CD4-positive, alpha-beta T cell (primary cell): ENCODE data around the gene TMEM132D. TPM values are rescaled to one million over a fixed set of nuclear protein-coding genes. Genes with fewer than 3 reads are reported as not detected.

ENCODE experiments used
- ATAC-seq: fragments of 200-7000 bp; cut with Tn5 transposase; one replicate; pipeline ENCODE4 v1.10.0; 2022; ENCODE audit warnings: mild to moderate bottlenecking; ENCODE audit not compliant: poor library complexity
- CTCF ChIA-PET: fragments of 350-600 bp; sonication (Branson Sonifier 250); formaldehyde crosslinking; loops from one replicate; lab custom pipeline; 2021; ENCODE audit warnings: antibody characterized with exemption, inconsistent platforms; lab: Charles Lee
- POLR2A ChIA-PET: fragments of 350-600 bp; sonication (Branson Sonifier 250); formaldehyde crosslinking; loops from one replicate; lab custom pipeline; 2021; ENCODE audit warnings: antibody characterized with exemption, inconsistent platforms; lab: Charles Lee
- DNase-seq, 14 experiments: peaks; one replicate each; pipeline ENCODE4 v3.0.0-alpha.2; 2013 to 2020; ENCODE audit warnings: mixed read lengths in 2 of 14
- H3K27ac ChIP-seq, 2 donors: one replicate each; pipeline versions ENCODE4 v1.5.1 to v1.7.0; 2013; ENCODE audit warnings: low read length in 2 of 2, low read depth in 1 of 2, mild to moderate bottlenecking in 1 of 2
- H3K27me3 ChIP-seq, 2 experiments: 1 replicate in 1 of 2; 2 replicates in 1 of 2; pipeline versions ENCODE4 v1.6.1 to v1.7.0; 2013; ENCODE audit warnings: low read length in 2 of 2, control low read depth in 1 of 2, mild to moderate bottlenecking in 1 of 2, moderate library complexity in 1 of 2; ENCODE audit not compliant: insufficient read depth in 2 of 2, control insufficient read depth in 1 of 2
- H3K36me3 ChIP-seq: one replicate; pipeline ENCODE4 v1.6.1; 2013; ENCODE audit warnings: low read length, control low read depth; ENCODE audit not compliant: insufficient read depth
- H3K4me1 ChIP-seq: one replicate; pipeline ENCODE4 v1.6.1; 2013; ENCODE audit warnings: low read length, control low read depth; ENCODE audit not compliant: insufficient read depth
- H3K4me3 ChIP-seq: one replicate; pipeline ENCODE4 v1.5.1; 2013; ENCODE audit warnings: mild to moderate bottlenecking, low read length, moderate library complexity
- H3K9me3 ChIP-seq, 2 experiments: 1 replicate in 1 of 2; 2 replicates in 1 of 2; pipeline versions ENCODE4 v1.6.1 to v1.7.0; 2013; ENCODE audit warnings: low read length in 2 of 2, mild to moderate bottlenecking in 2 of 2, control low read depth in 1 of 2, moderate library complexity in 1 of 2; ENCODE audit not compliant: control insufficient read depth in 1 of 2, insufficient read depth in 1 of 2
- H3K27ac Mint-ChIP-seq: one replicate; pipeline ENCODE4 v1.8.0; 2020; ENCODE audit warnings: mixed read lengths
- H3K27me3 Mint-ChIP-seq: one replicate; pipeline ENCODE4 v1.8.0; 2021; ENCODE audit warnings: mixed read lengths
- H3K36me3 Mint-ChIP-seq: one replicate; pipeline ENCODE4 v1.8.0; 2021; ENCODE audit warnings: low read depth, mixed read lengths
- H3K4me1 Mint-ChIP-seq: one replicate; pipeline ENCODE4 v1.8.0; 2021; ENCODE audit warnings: low read depth, mixed read lengths
- H3K4me3 Mint-ChIP-seq: one replicate; pipeline ENCODE4 v1.8.0; 2020; ENCODE audit warnings: mild to moderate bottlenecking, mixed read lengths
- H3K9me3 Mint-ChIP-seq: one replicate; pipeline ENCODE4 v1.8.0; 2020; ENCODE audit warnings: mixed read lengths
- intact Hi-C, 2 experiments: fragments of 100-400 bp; cut with DNase I in 1 of 2; cut with micrococcal nuclease in 1 of 2; formaldehyde crosslinking; loops; one replicate each; pipeline versions ENCODE4 v1.15.1 to v1.9.0; 2023 to 2025; cut with DNase I, micrococcal nuclease
- total RNA-seq, 174 experiments: library from RNA in 2 of 174; stranded (reverse) in 2 of 174; gene quantifications; one replicate each; pipeline ENCODE4 v1.2.3 and lab custom pipeline; 2021 to 2026
- TF ChIP-seq, protein P1 (sequence below): fragments of 200-600 bp; IDR thresholded peaks from one replicate; pipeline ENCODE4 v1.8.0; 2022; ENCODE audit warnings: antibody characterized with exemption, mild to moderate bottlenecking

The TMEM132D gene
- total RNA-seq, 2 experiments from 2014 or later: not detected

DNA sequence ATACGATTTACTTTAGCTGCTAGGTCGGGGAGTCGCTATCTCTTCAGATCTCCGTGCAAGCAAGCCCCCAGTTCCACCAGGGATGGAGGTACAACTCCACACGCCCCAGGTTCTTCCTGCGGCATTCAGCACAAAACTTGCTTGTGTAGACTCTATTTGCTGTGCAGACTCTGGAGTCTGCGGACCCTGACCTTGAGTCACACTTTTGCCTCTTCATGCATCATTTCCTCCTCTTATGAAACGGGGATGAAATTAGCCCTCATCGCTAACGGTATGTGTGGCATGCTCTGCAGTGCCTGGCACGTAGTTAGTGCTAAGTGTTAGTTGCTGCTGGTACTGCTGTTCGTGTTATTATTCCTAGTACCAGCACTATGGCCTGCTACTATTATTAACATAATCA, 84.4 kb downstream of the TMEM132D start:
- Mint-ChIP-seq H3K27me3 (no peaks in the 10 kb centered on the region), H3K27ac (no peak overlapping the region), H3K9me3 (no peaks in the 10 kb centered on the region), H3K4me1 (no peaks in the 10 kb centered on the region), H3K36me3 (no peaks in the 10 kb centered on the region), H3K4me3 (no peak overlapping the region)
- H3K9me3 ChIP-seq: peaks cover 3 to 33% of the 10 kb centered on the region in 2 experiments
- POLR2A ChIA-PET: no interaction called here
- intact Hi-C loops: no loop called here
- TF ChIP-seq, protein P1, sequence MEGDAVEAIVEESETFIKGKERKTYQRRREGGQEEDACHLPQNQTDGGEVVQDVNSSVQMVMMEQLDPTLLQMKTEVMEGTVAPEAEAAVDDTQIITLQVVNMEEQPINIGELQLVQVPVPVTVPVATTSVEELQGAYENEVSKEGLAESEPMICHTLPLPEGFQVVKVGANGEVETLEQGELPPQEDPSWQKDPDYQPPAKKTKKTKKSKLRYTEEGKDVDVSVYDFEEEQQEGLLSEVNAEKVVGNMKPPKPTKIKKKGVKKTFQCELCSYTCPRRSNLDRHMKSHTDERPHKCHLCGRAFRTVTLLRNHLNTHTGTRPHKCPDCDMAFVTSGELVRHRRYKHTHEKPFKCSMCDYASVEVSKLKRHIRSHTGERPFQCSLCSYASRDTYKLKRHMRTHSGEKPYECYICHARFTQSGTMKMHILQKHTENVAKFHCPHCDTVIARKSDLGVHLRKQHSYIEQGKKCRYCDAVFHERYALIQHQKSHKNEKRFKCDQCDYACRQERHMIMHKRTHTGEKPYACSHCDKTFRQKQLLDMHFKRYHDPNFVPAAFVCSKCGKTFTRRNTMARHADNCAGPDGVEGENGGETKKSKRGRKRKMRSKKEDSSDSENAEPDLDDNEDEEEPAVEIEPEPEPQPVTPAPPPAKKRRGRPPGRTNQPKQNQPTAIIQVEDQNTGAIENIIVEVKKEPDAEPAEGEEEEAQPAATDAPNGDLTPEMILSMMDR: no peak
- DNase-seq (no peak), ATAC-seq (no peak)
- H3K27me3 ChIP-seq: no peaks in the 10 kb centered on the region
- no peaks in the 10 kb centered on the region for H3K4me1 ChIP-seq
- CTCF ChIA-PET: no interaction called here
- H3K4me3 ChIP-seq: no peak overlapping the region
- H3K36me3 ChIP-seq: no peaks in the 10 kb centered on the region
- H3K27ac ChIP-seq: no peak overlapping the region

DNA sequence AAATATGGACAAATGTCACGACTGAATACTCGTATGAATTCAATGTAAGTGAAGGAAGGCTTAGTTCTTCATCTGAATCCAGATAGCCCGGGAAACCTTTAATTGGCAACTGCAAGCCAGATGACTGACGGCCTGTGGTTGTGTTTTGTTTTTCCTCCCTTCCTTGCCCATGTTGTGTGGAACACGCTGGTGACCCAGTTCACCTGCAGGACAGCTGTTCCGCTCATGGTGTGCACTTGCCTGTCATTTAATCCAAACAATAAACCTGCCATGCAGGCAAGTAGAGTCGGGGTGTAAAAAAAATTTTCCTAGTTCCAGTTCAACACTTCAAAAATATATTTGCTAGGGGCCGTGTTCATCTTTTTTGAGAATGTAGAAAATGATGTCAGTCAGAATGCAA, 88.0 kb downstream of the TMEM132D start:
- Histone ChIP-seq H3K4me1 (no peaks in the 10 kb centered on the region), H3K27me3 (no peaks in the 10 kb centered on the region), H3K36me3 (no peaks in the 10 kb centered on the region), H3K4me3 (no peak overlapping the region), H3K27ac (no peak overlapping the region), H3K9me3 (peaks cover 3 to 21% of the 10 kb centered on the region in 2 experiments)
- H3K4me3 Mint-ChIP-seq: no peak overlapping the region
- intact Hi-C loops: no loop called here
- no peaks in the 10 kb centered on the region for H3K36me3 Mint-ChIP-seq
- no peaks in the 10 kb centered on the region for H3K27me3 Mint-ChIP-seq
- DNase-seq: no peak
- no peak overlapping the region for H3K27ac Mint-ChIP-seq
- ChIA-PET CTCF (no interaction called here), POLR2A (no interaction called here)
- no peaks in the 10 kb centered on the region for H3K4me1 Mint-ChIP-seq
- TF ChIP-seq, protein P1: no peak
- no peak for ATAC-seq
- H3K9me3 Mint-ChIP-seq: peaks cover 3% of the 10 kb centered on the region

DNA sequence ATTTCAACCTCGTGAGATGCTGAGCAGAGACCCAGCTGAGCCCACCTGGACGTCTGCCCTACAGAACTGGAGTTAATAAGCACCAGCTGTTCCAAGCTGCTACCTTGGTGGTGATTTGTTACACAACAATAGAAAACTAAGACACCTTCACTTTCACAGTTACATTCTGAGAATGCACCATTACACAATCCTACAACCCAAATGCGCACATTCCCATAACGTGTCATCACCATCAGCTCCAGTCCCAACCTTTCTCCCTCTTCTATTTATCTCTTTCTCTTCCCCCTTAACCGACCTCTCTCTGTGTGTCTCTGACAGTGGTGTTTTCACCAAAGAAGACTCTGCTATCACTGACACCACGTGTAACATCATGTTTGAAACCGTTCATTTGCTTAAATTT, 91.9 kb downstream of the TMEM132D start:
- TF ChIP-seq, protein P1: no peak
- no peaks in the 10 kb centered on the region for H3K4me1 Mint-ChIP-seq
- peaks cover 0 to 10% of the 10 kb centered on the region in 2 experiments for H3K9me3 ChIP-seq
- no peak for DNase-seq
- no peak overlapping the region for H3K27ac ChIP-seq
- H3K27me3 ChIP-seq: no peaks in the 10 kb centered on the region
- ChIA-PET POLR2A (no interaction called here), CTCF (no interaction called here)
- H3K36me3 ChIP-seq: no peaks in the 10 kb centered on the region
- no peaks in the 10 kb centered on the region for H3K27me3 Mint-ChIP-seq
- no peak overlapping the region for H3K27ac Mint-ChIP-seq
- no peak for ATAC-seq
- H3K4me1 ChIP-seq: no peaks in the 10 kb centered on the region
- H3K9me3 Mint-ChIP-seq: peaks cover 12% of the 10 kb centered on the region
- H3K4me3 Mint-ChIP-seq: no peak overlapping the region
- intact Hi-C loops: no loop called here
- H3K4me3 ChIP-seq: no peak overlapping the region
- no peaks in the 10 kb centered on the region for H3K36me3 Mint-ChIP-seq
